ENCODE data around the gene TRAPPC11. TPM values are rescaled to one million over a fixed set of nuclear protein-coding genes. Genes with fewer than 3 reads are reported as not detected.

TRAPPC11 gene
- 31.4 and 42.7 TPM in 2 replicates for total RNA-seq (2014; rRNA removed; shearing (Covaris generic))
- polyA plus RNA-seq (2016; fragmentation: Nextera tagmentation; extraction: Ambion mirVana): 14.6 and 15.0 TPM in 2 replicates
- long read RNA-seq, partial matches to known transcripts: 0 of 1 reads
- long read RNA-seq, other reads (novel, unspliced or antisense): 1 of 1 reads

GRCh38 chr4:183659029-183659871 is at the start of gene TRAPPC11, which contains the start of gene RWDD4:
Gene TRAPPC11, plus strand, starts transcription at chr4:183659293. Its CDS starts 4,575 bp downstream, at chr4:183663868.
Gene RWDD4, minus strand, starts transcription at chr4:183659185. Its CDS starts 233 bp downstream, at chr4:183658952.
- Mint-ChIP-seq H3K27me3 (ENCODE audit: insufficient read depth, low read depth, poor library complexity) (no peaks in the 10 kb centered on the region), H3K27ac (peak within 1 kb of the TSS; percentile 81), H3K4me3 (peak within 1 kb of the TSS; percentile 79), H3K36me3 (ENCODE audit: low read depth) (peaks cover 6% of the 10 kb centered on the region; the same call in 2 of the 3 replicates), H3K4me1 (peaks cover 12% of the 10 kb centered on the region), H3K9me3 (no peaks in the 10 kb centered on the region; the same call in 2 of the 3 replicates)
- Histone ChIP-seq H3F3A (replicated peaks; ENCODE audit: low read depth) (no peaks in the 10 kb centered on the region), H3K79me2 (replicated peaks; ENCODE audit: insufficient read depth) (peaks cover 45% of the 10 kb centered on the region), H3K27me3 (ENCODE audit: insufficient read depth) (no peaks in the 10 kb centered on the region), H3K4me1 (ENCODE audit: insufficient read depth) (peaks cover 8% of the 10 kb centered on the region), H3K27ac (ENCODE audit: low read depth) (peak within 1 kb of the TSS; percentile 84), H3K4me2 (peak within 1 kb of the TSS; percentile 92), H3K36me3 (ENCODE audit: insufficient read depth) (no peaks in the 10 kb centered on the region), H4K20me1 (replicated peaks; ENCODE audit: insufficient read depth) (no peaks in the 10 kb centered on the region; the same call in 1 of the 2 replicates), H3K9me2 (ENCODE audit: insufficient read depth) (no peaks in the 10 kb centered on the region), H3K4me3 (peak within 1 kb of the TSS; percentile 84), H2AFZ (peak within 1 kb of the TSS; percentile 99)
- peak; percentile 99 for DNase-seq (ENCODE audit: low spot score)
- peak; percentile 99 for ATAC-seq
- no peak for TF ChIP-seq CTCF (conservative IDR thresholded peaks at IDR 0.05; ENCODE audit: low read depth in 2 of 2)
- TF ChIP-seq CREB1 (CRISPR knock-in tag; IDR thresholded peaks at IDR 0.05; ENCODE audit: low read depth): peak; percentile 79
- peak; percentile 75 for TF ChIP-seq POLR2AphosphoS5 (IDR thresholded peaks at IDR 0.05; ENCODE audit: low read depth)
- TF ChIP-seq ETS1 (IDR thresholded peaks at IDR 0.05): 0 out of 2 replicates have a peak, but pooled peaks have one; percentile 44

GRCh38 chr4:183610033-183610432 is 49.1 kb upstream of the TRAPPC11 start:
- no peaks in the 10 kb centered on the region for H4K20me1 ChIP-seq (replicated peaks; ENCODE audit: insufficient read depth)
- H3K4me1 Mint-ChIP-seq: no peaks in the 10 kb centered on the region; the same call in 1 of the 3 replicates
- no peaks in the 10 kb centered on the region for H3K9me2 ChIP-seq (ENCODE audit: insufficient read depth)
- H2AFZ ChIP-seq: 0 out of 2 replicates have a peak overlapping the region, but pooled peaks have one; percentile 56
- ATAC-seq (no peak), DNase-seq (ENCODE audit: low spot score) (no peak)
- no peak overlapping the region for H3K4me2 ChIP-seq
- no peak overlapping the region for H3K27ac ChIP-seq (ENCODE audit: low read depth)
- TF ChIP-seq ZNF331 (CRISPR knock-in tag; IDR thresholded peaks at IDR 0.05; ENCODE audit: low read depth) (no peak), ZNF462 (CRISPR knock-in tag; IDR thresholded peaks at IDR 0.05) (no peak), CREB1 (CRISPR knock-in tag; IDR thresholded peaks at IDR 0.05; ENCODE audit: low read depth) (no peak), ETS1 (IDR thresholded peaks at IDR 0.05) (no peak), NANOG (IDR thresholded peaks at IDR 0.05; ENCODE audit: borderline replicate concordance) (no peak), ZNF114 (CRISPR knock-in tag; IDR thresholded peaks at IDR 0.05) (no peak), JUNB (IDR thresholded peaks at IDR 0.05; ENCODE audit: unreplicated experiment) (no peak)
- no peak overlapping the region for H3K27ac Mint-ChIP-seq
- peaks cover 2% of the 10 kb centered on the region for H3K27me3 Mint-ChIP-seq (ENCODE audit: insufficient read depth, low read depth, poor library complexity)
- no peaks in the 10 kb centered on the region for H3K79me2 ChIP-seq (replicated peaks; ENCODE audit: insufficient read depth)
- no peaks in the 10 kb centered on the region for H3F3A ChIP-seq (replicated peaks; ENCODE audit: low read depth)
- H3K36me3 ChIP-seq (ENCODE audit: insufficient read depth): no peaks in the 10 kb centered on the region
- H3K4me3 ChIP-seq: no peak overlapping the region
- H3K27me3 ChIP-seq (ENCODE audit: insufficient read depth): no peaks in the 10 kb centered on the region
- H3K4me1 ChIP-seq (ENCODE audit: insufficient read depth): no peaks in the 10 kb centered on the region
- H3K9me3 Mint-ChIP-seq: no peaks in the 10 kb centered on the region
- no peaks in the 10 kb centered on the region for H3K36me3 Mint-ChIP-seq (ENCODE audit: low read depth)
- H3K4me3 Mint-ChIP-seq: no peak overlapping the region

Data from GM23338 (cell line).